ENCODE results near the gene FAM120C.

Gene FAM120C

DNA sequence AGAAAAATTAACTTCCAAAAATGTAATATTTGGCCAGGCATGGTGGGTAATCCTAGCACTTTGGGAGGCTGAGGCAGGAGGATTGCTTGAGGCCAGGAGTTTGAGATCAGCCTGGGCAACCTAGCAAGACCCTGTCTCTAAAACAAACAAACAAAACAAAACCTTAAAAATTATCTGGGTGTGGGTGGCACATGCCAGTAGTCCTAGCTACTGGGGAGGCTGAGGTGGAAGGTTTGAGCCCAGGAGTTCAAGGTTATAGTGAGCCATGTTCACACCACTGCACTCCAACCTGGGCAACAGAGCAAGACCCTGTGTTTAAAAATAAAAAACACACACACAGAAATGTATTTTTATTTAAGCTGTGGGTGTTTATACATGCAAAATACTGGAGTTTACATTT lies 12.0 kb downstream of the FAM120C start:
- DNase-seq: no peak

DNA sequence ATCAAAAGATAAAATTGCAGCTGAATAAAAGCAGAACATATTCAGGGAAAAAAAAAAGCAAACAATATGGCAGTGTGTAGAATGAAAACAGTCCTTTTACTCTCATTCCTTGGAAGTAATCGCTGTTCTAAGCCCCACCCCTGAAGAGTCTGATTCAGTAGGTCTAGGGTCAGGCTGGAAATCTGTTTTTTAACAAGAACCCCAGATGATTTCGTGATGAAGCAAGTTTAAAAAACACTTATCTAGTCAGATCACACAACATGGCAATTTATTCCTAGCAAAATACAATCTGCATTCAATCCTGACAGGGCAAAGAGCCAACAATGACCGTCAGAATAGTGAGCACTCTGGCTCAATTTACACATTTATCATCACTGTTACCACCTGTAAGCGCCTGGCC lies 16.1 kb downstream of the FAM120C start:
- no peak for DNase-seq

DNA sequence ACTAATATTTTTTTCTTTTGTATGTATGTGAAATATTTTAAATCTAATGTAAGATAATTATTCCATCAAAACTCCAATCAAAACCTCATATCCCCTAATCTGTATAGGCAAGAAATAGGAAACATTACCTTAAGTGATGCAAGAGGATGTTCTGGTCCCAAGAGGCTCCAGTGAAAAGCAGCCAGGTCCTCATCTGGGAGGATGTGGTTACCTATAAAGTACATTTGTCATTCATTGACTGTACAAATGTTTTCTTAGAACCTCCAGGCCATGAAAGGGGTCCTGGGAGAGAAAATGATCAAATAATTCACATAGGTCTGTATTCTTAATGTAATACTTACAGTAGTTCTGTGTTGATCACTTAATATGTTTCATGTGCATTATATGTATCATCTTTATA lies 25.5 kb downstream of the FAM120C start:
- DNase-seq: no peak

DNA sequence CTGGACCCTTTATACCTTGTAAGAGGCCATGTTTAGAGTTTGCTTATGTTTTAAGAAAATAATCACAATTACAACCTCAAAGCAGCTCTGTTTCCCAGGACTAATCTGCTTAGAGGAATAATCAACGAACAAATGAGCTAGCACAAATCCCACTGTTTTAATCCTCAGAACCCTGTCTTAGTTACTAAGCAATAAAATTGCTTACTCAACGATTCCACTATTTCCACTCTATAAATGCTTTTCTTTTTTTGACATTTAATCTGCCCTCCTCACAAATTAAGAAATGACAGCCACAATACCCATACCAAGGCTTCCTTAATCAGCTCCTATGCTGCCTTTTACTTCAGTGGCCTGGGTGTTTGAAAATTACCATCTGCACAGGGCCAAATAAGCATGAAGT lies 48.8 kb downstream of the FAM120C start:
- no peak for DNase-seq

DNA sequence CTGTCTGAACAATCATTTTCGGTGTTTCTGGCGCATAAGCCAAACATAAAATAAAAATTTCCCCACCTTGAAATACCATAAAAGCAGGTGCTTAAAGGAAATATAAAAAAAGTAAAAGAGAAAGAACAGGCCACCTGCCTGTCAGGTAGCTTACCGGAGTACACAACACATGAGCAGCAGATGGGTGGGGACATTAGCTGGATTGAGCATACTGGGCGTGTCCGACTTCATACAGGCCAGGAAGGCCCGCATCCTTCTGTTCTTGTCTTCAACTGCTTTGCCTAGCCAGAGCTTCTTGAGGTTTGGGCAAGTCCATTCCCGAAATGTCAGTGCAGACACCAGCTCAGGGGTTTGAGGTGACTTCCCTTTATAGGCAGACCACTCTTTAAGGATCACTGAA lies 66.7 kb downstream of the FAM120C start:
- DNase-seq: no peak

DNA sequence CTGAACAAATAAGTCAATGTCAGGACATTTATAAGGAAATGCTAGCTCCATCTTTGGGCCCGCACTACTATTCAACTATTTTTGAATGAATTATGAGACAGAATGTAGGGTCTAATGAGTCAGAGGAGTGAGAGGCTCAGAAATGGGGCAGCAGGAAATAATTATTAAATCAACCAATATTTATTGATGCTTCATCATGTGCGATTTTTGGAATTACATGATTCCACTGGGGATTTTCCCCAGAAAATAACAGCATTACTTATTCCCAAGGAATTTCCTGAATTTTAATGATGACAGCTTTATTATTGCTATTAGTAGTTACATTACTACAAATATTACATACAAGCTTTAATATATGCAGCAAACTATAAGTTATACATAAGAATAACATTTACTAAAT lies 89.5 kb downstream of the FAM120C start:
- no peak for DNase-seq

DNA sequence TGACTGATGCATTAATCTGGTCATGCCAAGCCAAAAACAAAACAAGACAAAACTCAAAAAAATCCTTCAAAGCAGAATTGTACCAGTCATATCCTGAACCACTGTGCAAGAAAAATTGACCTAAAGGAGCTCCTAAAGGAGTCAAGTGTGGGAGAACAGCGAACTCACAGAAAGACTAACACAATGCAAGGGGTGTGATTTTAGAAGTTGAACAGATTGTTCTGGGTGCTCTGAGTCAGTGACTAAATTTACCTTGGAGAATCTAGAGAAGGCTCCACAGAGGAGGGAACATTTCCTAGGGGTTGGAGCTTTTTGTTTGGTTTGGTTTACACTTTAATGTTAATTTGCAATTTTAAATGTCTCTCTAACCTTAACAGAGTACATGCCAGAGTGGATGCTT lies 89.9 kb downstream of the FAM120C start:
- no peak for DNase-seq

DNA sequence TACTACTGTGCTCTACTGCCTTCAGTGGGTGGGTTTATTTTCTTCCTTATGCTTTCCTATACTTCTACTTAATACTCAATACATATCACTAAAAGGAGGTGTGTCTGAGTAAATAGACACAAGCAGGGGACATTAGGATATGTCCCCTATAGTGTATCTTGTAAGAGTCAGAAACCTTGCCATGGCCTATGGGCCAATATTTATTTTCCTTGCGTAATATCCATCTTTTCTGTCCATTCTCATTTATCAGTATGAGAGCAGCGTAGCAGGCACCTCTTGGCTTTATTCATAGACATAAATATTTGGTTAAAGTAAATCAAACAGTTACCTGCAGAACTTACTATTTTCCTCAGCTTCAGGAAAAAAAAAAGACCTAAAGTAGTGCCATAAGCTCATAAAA lies 92.2 kb downstream of the FAM120C start:
- no peak for DNase-seq

DNA sequence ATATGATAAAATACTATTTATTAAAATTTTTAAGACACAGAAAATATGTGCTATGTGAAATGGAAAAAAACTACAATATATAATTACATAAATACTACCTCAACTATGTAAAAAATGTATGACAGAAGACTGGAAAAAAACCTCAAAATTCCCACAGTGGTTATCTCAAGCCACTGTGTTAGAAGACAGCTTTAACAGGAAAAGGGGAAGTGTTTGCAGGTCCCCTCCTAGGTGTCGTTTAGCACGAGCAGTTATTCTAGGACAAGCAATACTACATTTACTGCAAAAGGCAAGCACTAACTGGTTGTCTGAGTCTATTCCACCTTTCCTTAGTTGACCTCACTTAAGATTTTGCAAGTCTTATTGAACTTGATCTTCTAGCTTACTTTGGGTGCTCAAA lies 93.9 kb downstream of the FAM120C start:
- DNase-seq: no peak

DNA sequence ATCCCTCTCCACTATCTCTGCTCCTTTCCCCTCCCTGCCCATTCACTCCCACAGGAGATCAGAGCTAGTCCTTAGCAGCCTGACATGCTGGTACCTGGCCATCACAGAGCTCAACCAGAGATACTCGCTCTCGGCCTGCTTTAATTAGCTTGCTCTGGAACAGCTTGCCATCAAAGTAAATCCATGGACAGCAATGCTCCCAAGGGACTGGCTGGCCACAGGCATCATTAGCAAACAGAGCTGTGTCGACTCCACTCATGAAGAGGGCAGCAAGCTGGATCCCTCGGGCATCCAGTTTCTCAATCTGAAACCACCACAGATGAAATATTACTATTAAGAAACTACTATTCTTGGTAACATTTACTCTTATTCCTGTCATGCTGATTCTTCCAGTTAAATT lies 95.4 kb downstream of the FAM120C start:
- DNase-seq: no peak

DNA sequence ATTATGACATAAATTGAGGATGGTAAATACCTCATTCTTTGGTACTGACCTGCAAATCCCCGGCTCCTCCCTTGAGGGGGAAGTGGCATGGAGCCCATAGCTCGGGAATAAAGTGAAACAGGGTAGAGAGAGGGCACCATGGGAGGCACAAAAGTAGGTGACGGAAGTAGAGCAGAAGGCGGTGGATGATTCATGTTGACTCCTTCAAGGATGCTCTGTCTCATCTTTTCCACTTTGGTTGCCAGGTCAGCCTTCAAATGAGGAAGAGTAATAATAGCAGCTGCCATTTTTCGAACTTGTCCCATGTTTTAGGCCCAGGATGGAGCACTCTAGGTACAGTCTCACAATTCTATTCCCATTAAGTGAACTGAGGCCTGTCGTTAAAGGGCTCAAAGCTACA lies 97.4 kb downstream of the FAM120C start:
- no peak for DNase-seq

DNA sequence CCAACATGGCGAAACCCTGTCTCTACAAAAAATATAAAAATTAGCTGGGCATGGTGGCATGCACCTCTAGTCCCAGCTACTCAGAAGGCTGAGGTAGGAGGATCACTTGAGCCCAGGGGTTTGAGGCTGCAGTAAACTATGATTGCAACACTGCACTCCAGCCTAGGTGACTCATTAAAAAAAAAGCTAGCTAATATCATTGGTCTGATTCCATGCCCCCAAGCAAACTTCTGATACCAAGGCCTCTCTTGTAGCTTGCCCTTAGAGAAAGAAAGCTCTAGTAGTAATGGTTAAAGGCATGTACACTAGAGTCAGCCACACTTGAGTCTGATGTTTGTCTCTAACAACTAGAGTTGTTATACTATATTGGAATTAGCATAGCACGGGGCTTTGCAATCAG lies 106.2 kb downstream of the FAM120C start:
- DNase-seq: no peak

DNA sequence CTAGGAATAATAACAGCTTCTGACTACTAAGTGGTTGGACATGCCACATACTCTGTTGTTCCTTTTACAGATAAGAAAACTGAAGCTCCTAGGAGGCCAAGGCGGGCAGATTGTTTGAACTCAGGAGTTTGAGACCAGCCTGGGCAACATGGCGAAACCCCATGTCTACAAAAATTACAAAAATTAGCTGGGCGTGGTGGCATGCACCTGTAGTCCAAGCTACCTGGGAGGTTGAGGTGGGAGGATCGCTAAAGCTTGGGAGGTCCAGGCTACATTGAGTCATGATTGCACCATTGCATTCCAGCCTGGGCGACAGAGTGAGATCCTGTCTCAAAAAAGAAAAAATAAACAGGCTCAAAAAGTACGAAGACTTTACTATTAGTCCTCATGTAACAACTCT lies 108.2 kb downstream of the FAM120C start:
- no peak for DNase-seq

DNA sequence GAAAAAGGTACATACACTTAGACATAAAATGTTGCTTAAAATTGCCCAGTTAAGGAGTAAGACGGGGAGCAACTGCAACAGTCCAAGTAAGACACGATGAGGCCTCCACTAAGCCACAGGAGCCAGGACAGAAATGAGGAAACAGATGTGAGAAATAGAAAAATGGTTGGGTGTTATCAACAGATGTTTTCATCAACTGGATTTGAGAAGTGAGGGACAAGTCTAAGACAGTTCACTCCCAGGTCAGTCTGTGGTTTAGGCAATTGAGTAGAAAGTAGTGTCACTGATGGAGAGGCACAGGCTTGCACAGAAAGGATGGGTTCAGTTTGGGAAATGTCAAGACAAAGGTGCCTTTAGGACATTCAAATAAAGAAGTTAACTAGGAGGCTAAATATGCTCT lies 115.3 kb downstream of the FAM120C start:
- DNase-seq: no peak

DNA sequence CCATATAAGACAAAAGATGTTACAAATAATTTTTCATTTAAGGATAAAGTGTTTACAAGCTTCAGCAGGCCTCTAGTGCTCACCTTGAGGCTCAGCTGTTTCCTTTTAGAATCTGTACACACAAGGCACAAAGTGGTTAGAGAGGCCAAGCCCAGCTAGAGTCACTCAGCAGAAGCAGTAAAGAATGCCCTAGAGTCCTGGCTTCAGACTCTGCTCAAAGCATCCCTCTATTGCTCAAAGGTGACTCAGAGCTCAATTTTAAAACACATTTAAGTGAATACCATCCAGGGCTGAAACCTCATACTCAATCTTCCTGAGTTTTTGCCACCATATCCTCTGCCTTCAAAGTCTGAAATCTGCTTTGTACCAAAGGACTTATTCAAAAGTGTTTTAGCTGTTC lies 116.2 kb downstream of the FAM120C start:
- DNase-seq: no peak

DNA sequence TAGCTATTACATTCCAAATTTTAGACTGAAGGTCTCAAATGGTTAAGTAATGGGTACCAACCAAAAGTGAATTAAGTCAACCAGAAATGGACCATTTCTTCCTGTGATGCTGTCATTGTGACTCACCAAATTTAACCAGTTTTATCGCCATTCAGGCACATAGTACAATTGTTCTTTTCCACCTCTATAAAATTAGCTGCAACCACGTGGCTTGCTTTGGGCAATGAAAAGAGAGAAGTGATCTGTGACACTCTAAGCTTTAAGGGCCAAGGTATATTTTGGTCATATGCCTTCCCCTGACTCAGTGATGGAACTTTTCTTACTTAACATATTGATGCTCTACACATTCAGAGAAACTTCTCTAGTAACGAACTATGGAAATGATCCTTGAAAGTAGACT lies 118.5 kb downstream of the FAM120C start:
- DNase-seq: no peak

DNA sequence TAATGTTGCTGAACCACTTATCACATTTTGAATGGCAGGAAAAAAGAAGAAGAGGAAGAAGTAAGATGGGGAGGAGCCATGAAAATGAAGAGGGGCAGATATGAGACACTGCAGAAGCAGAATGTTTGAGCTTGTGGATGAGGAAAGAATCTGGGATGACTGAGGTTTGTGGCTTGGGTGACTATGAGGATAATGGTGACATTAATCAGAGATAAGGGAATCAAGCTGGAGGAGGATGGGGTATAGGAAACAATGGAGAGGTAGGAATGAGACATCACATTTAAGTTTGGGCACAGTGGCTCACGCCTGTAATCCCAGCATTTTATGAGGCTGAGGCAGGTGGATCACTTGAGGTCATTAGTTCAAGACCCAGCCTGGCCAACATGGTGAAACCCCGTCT lies 119.7 kb downstream of the FAM120C start:
- DNase-seq: no peak

DNA sequence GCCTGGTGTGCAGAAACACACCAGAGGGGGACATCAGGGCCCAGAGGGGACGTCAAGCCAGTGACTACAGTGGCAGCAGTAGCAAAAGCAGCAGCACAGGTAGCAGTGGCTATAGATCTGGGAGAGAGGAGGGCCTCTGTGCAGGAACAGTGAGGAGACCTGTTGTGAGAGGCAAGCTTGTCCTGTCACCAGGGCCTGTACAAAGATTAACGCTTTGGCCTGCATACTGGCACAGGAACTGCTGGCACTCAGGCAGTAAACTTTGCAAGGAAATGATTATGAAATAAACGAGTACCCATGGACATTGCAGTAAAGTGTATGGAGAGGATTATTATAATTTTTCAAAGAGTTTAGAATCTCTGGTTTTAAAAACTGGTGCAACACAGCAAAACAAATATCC lies 133.3 kb downstream of the FAM120C start:
- no peak for DNase-seq

DNA sequence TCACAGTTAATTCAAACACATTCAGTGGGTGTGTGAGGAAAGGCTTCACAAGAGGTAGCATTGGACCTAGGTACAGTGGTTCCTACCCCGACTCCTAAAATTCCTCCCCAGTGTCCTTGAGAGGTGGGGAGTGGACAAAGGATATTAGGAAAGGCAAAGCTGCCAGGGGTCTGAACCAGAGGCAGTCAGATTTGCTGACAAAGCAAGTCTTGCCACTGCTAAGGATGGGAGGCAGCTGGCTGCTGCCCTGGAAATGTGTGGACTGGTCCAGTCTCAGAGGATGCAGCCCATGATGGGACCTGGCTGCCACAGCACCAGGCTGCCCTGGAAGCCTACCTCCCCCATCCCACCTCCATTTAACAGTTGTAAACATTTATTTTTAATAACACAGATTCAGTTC lies 134.6 kb downstream of the FAM120C start:
- no peak for DNase-seq

DNA sequence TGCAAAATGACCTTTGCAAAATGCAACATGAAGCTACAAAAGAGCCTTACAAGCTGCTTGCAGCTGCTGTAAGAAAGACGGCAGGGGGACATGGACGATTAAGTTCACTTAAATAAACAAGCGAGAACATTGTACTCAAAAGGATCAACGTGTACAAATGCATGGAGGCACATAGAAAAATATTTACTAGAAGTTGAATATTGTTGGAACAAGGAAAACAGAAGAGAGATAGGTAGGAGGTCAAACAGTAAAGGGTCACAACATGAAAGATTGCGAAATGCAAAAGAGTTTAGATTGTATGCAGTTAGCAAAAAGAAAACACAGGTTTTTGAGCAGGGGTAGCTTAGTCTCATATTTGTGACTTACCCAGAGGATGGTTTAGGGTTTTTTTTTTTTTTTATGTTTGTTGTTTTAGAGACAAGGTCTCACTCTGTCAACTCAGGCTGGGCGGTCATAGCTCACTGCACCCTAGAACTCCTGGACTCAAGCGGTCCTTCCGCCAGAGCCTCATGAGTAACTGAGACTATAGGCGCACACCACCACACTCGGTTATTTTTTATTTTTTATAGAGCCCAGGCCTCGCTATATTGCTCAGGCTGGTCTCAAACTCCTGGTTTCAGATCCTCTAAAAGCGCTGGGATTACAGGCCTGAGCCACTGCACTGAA lies 137.4 kb downstream of the FAM120C start:
- no peak for DNase-seq

DNA sequence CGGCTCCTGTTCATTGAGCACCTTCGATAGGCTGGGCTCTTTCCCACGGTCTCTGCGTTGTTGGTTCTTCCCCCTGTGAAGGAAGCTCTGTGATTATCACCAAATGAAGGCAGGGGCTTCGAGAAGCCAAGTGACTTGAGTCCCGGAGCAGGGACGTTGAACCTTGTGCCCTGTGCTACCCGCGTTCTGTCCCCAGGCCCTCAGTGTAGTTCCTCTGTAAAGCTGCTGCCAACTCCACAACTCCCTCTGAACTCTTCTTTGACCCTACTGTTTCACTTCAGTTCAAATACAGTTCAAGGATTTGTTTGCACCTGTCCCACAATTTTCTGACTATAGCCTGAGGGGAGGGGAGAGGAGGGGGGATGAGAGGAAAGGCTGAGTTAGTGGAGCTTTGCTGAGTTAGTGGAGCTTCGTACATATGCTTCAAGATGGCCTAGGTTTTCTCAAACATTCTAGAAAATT lies 138.1 kb downstream of the FAM120C start:
- DNase-seq: peak in 2 of 14 donors; percentile 41 to 56

DNA sequence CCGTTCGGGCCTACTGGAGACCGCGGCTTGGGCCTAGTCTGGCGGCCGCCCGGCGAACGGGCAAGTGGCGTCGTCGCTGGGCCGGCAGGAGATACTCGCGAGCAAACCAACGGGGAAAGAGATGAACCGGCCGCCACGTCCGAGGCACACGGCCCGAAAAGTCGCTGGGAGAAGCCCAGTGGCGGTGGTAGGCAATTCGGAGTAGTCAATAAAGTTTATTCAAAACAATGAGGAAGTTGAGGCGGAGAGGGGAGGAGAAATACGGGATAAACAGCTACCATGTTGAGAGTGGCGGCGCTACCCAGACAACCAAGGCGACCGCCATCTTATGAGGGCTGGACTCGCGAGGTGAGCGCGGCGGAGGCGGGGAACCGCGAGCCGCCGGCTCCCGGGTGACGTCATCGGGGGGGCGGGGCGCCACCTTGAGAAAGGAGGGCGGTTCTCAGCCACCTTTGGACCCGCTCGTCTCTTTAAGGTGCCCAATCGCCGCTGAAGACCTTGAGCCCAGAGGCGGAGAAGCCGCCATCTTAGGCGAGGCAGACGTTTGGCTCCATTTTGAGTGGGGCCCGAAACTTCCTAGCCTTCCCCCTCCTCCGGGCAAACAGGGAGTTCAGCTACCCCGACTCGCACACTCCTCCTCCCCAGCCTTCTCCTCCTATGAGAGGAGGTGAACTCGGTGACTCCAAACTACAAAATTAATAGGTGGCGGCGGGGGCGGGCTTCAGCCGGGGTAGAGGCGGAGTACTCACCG lies 138.8 kb downstream of the FAM120C start, which contains the start of gene PHF8:
PHF8 (minus strand) TSS at position 348 of the 751 bp plus-strand sequence. CDS start 1,745 bp downstream, outside the sequence.
- DNase-seq: peak; percentile 21 to 95 (median 79)

DNA sequence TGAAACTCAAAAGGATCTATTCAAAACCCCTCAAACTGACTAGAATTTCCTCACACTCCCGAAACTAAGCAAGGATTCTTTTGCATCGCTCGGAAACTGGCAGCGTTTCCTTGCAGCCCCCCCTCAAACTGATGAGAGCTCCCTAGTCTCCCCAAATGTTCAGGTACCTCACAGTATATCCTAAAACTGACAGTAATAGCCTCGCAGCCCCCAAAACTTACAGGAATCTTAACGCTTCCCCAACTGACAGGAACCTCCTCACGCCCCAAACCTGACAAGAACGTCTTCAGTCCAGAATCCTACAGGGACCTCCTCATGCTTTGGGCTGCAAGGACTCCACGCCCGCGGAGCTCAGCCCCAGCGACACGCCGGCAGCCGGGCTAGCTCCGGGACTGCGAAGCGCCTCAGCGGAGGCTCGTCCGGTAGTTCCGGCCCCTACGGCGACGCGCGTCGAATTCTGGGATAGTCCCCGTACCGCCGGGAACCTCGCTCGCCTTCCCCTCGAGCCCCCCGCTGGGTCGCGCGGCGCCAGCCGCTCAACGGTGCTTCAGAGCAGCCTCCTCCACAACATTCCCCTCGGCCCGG lies 139.4 kb downstream of the FAM120C start:
- DNase-seq: peak in 11 of 14 donors; percentile 2 to 66 (median 47)

DNA sequence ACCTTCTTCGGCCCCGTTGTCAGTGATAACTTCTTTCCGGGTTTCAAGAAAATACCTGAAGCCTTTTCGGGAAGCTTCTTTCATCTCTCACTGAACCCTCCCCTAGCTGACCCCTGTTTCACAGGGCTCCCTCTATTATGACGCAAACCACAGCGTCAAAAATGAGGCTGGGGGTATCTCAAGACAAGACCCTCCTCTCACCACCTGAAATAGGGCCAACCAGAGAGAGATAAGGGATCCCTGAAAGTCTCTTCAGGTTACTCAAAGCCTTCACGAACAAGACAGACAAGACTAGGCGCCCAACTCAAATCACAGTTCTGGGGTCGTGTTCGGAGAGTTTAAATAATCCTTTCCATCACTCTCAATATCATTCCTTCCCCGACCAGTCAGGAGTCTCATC lies 140.0 kb downstream of the FAM120C start:
- peak in 3 of 14 donors; percentile 17 to 36 (median 29) for DNase-seq
